HUES48 (cell line): ENCODE measurements around the gene PHACTR2.
"Not testable (repeated sequence)": the region's sequence is repeated elsewhere in the genome, so short reads cannot be mapped to it uniquely, and the experiment has no call there.

Experiments used
- H3K27ac ChIP-seq: one replicate; pipeline ENCODE4 v1.7.0; 2013; ENCODE audit warnings: low read depth, low read length, inconsistent platforms
- H3K27me3 ChIP-seq: 2 replicates; pipeline ENCODE4 v1.6.1; 2013; ENCODE audit warnings: mild to moderate bottlenecking, low read length; ENCODE audit not compliant: control insufficient read depth, insufficient read depth
- H3K36me3 ChIP-seq: 2 replicates; pipeline ENCODE4 v1.6.1; 2013; ENCODE audit warnings: low read length; ENCODE audit not compliant: control insufficient read depth, insufficient read depth
- H3K4me1 ChIP-seq: 2 replicates; pipeline ENCODE4 v1.6.1; 2013; ENCODE audit warnings: mild to moderate bottlenecking, low read length; ENCODE audit not compliant: control insufficient read depth, insufficient read depth
- H3K4me3 ChIP-seq: 2 replicates; pipeline ENCODE4 v1.5.1; 2013; ENCODE audit warnings: mild to moderate bottlenecking, low read depth, low read length
- H3K9ac ChIP-seq: 2 replicates; pipeline ENCODE4 v1.6.1; 2013; ENCODE audit warnings: mild to moderate bottlenecking, low read depth, low read length, moderate library complexity
- H3K9me3 ChIP-seq: 2 replicates; pipeline ENCODE4 v1.6.1; 2013; ENCODE audit warnings: low read length; ENCODE audit not compliant: control insufficient read depth, insufficient read depth

PHACTR2 gene

DNA sequence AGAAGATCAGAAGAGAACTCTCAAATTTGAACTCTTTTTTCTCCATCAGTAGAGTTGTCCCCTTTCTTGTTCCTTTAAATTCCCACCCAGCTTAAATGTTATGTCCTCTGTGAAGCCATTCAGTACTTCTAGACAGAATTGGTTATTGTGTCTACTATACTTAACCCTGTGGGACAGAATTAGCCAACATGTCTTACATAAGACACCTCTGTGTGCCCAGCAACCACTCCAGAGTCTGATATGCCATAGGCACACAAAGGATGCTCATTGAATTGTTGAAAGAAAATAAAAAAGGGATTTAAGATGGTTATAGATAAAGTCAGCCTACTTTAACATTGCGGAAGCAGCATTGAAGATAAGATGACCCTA, 88.4 kb downstream of the PHACTR2 start:
- Histone ChIP-seq H3K27me3 (no peaks in the 10 kb centered on the region), H3K36me3 (peaks cover 74% of the 10 kb centered on the region), H3K9me3 (no peaks in the 10 kb centered on the region), H3K4me1 (no peaks in the 10 kb centered on the region), H3K27ac (no peak overlapping the region), H3K9ac (no peak overlapping the region), H3K4me3 (no peak overlapping the region)

DNA sequence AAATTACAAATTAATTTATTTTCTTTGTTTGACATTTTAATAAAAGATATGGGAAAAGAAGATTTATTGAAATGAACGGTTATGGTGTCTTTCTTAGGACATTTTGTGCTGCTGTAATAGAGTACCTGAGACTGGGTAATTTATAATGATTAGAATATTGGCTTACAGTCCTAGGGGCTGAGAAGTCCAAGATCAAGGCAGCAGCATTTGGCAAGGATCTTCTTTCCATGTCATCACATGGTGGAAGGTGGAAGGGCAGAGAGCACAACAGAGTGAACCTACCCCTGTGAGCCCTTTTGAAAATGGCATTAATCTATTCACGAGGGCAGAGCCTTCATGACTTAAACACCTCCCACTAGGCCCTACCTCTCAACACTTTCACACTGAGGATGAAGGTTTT, 89.7 kb downstream of the PHACTR2 start:
- H3K36me3 ChIP-seq, result peaks cover 76% of the 10 kb centered on the region
- H3K27me3 ChIP-seq, result no peaks in the 10 kb centered on the region
- H3K9me3 ChIP-seq, result no peaks in the 10 kb centered on the region
- H3K4me3 ChIP-seq, result no peak overlapping the region
- H3K27ac ChIP-seq, result no peak overlapping the region
- no peak overlapping the region for H3K9ac ChIP-seq
- H3K4me1 ChIP-seq, result no peaks in the 10 kb centered on the region

DNA sequence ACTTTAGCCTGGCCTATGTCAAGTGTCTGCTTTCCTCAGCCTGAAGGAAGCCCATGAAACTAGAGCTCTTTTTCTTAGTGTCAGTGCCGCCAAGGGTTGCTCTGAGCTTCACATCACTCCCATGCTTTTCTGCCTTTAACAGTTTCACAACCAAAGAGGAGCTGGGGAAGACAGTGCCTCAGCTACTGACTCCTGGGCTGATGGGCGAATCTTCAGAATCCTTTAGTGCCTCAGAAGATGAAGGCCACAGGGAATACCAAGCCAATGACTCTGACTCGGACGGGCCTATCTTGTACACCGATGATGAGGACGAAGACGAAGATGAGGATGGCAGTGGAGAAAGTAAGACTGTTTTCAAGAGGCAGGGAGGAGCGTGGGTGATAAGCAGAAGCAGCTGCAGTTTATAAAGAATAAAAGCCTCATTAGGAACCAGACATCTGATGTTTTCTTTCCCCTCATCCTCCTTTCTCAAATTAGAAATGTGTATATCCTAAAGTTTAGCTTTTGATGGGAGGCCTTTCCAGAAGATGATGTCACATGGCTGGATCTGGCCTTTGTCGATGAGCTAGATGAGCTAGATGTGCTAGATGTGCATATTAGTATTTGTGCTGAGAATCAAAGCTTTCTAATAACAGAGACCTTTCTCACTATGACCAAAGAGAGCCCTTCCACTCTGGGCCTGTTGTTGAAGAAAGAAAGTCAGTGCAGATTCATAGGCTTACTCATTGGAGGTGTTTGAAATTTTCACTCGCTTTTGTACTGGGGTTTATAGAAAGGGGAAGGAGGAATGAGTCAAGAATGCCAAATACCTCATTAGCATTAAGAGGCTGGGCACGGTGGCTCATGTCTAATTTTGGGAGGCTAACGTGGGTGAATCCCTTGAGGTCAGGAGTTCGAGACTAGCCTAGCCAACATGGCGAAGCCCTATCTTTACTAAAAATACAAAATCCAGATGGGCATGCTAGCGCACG, 94.6 kb downstream of the PHACTR2 start:
- Histone ChIP-seq H3K4me1 (no peaks in the 10 kb centered on the region), H3K9me3 (no peaks in the 10 kb centered on the region), H3K4me3 (no peak overlapping the region), H3K9ac (no peak overlapping the region), H3K36me3 (peaks cover 85% of the 10 kb centered on the region), H3K27ac (no peak overlapping the region), H3K27me3 (no peaks in the 10 kb centered on the region)

DNA sequence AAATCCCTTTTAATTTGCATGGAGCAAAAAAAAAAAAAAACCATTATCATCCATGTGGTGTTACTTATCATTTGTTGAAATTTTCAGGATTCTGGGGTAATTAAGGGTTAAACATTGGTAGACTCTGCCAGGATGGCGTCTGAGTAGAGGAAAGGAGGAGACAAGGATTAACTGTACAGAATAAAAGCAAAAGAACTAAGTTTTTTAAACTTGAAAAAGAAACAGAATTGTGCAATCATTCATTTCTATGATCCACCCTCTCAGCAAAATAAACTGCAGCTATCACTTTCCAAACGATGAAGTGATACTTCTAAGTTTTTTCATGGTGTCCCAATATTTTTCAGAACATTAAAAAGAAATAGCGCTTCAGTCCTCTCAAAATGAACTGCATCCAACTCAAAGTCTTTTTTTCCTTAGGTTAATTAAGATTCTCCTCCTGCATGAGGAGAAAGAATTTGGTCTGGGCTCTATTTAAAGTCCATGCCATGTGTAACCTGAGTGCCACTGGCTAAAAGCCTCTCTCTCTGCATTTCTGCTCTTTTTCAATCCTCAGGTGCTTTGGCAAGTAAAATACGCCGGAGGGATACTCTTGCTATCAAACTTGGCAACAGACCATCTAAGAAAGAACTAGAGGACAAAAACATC, 95.9 kb downstream of the PHACTR2 start:
- H3K4me1 ChIP-seq, result no peaks in the 10 kb centered on the region
- H3K9me3 ChIP-seq, result no peaks in the 10 kb centered on the region
- H3K36me3 ChIP-seq, result peaks cover 86% of the 10 kb centered on the region
- H3K4me3 ChIP-seq, result no peak overlapping the region
- no peaks in the 10 kb centered on the region for H3K27me3 ChIP-seq
- no peak overlapping the region for H3K9ac ChIP-seq
- peak overlapping the region; percentile 22 for H3K27ac ChIP-seq

DNA sequence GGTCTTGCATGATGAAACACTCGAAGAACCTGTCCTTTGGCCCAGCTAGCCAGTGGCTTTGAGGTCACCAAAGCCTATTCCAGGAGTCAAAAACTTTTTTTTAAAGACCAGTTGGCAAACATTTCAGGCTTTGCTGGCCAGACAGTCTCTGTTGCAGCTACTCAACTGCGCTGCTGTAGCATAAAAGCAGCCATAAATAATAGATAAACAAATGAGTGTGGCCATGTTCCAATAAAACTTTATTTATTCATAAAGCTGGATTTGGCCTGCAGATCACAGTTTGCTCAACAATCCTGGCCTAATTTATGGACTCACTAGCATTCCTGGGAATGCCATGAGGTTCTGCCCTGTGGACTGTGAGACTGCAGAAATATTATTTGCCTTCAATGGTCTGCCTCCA, 96.6 kb downstream of the PHACTR2 start:
- Histone ChIP-seq H3K27ac (no peak overlapping the region), H3K9me3 (no peaks in the 10 kb centered on the region), H3K9ac (no peak overlapping the region), H3K4me1 (no peaks in the 10 kb centered on the region), H3K4me3 (no peak overlapping the region), H3K36me3 (peaks cover 85% of the 10 kb centered on the region), H3K27me3 (no peaks in the 10 kb centered on the region)

DNA sequence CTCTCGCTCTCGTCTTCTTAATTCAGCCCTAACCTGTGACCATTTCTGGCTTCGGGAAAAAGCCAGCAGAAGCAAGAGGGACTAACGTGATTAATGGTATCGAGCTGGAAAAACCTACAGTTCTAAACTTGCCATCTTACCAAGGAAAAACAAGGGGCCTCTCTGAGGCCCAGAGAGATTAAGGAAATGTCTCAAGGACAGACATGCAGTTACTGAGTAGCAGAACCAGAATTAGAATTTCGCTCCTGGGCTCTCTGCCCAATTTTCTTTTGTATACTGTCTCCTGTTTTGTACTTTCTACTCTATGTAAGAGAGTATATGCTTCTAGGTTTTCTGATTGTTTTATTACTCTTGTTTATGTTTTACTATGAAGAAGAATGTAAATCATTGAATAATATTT, 97.6 kb downstream of the PHACTR2 start:
- Histone ChIP-seq H3K36me3 (peaks cover 82% of the 10 kb centered on the region), H3K27me3 (no peaks in the 10 kb centered on the region), H3K4me3 (no peak overlapping the region), H3K9ac (no peak overlapping the region), H3K4me1 (no peaks in the 10 kb centered on the region), H3K9me3 (no peaks in the 10 kb centered on the region), H3K27ac (no peak overlapping the region)

DNA sequence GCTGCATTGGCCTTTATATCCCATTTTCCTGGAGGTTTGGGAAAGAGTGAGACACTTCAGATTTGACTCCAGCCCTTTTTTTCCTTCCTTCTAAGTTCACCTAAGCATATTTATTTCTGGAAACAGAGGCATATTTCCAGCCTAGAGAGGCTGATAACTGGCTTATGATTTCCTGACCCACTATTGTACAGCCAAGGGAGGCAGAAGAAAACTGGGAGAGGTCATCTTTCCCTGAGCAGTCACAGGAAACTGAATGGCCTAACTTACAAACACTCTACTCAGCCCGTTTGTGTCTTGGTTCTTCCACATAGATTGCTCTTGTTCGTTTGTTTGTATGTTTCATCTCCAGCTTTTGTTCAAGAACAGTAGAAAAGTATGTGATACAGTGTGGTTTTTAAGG, 101.2 kb downstream of the PHACTR2 start:
- no peak overlapping the region for H3K27ac ChIP-seq
- peaks cover 83% of the 10 kb centered on the region for H3K36me3 ChIP-seq
- no peak overlapping the region for H3K9ac ChIP-seq
- peaks cover 6% of the 10 kb centered on the region; the same call in 1 of the 2 replicates for H3K9me3 ChIP-seq
- no peaks in the 10 kb centered on the region for H3K27me3 ChIP-seq
- H3K4me1 ChIP-seq, result no peaks in the 10 kb centered on the region
- H3K4me3 ChIP-seq, result no peak overlapping the region

DNA sequence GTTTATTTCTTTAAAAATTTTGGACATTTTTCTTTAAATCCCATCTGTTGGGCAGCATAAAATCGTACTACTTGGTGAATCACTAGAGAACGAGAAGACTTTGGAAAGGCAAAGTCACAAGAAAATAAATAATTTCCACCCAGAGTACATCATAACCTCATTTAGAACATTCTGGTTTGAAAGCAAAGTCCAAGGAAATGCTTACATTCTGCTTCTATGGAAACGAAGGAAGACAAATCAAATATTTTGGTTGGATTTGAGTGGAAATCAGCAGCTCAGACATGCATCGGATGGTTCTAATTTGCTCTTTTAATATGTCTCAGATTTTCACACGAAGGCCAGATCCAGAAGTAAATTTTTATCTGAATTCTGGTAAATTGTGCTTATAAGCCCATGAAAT, 104.7 kb downstream of the PHACTR2 start:
- no peak overlapping the region for H3K27ac ChIP-seq
- peaks cover 25% of the 10 kb centered on the region for H3K9me3 ChIP-seq
- H3K36me3 ChIP-seq, result peaks cover 67% of the 10 kb centered on the region

DNA sequence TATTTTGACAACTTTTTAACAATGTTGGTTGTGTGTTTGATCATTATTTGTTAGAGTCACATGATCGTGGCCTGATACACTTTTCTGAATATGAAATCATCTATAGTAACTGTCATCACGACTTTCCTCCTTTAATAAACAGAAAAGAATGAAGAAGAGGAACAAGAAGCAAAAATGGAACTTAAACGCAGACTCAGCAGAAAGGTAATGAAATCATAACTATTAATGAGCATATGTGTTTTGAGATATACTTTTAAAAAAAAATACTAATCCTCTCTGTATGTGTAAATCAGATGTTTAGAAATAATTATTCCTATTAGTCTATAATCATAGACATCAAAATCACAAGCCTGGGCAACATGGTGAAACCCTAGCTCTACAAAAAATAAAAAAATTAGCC, 105.3 kb downstream of the PHACTR2 start:
- Histone ChIP-seq H3K36me3 (peaks cover 63% of the 10 kb centered on the region), H3K27me3 (no peaks in the 10 kb centered on the region), H3K4me3 (no peak overlapping the region), H3K27ac (no peak overlapping the region), H3K9me3 (peaks cover 25% of the 10 kb centered on the region), H3K4me1 (no peaks in the 10 kb centered on the region), H3K9ac (no peak overlapping the region)

More for the DNA sequence above, 104.7 kb downstream of the PHACTR2 start:
- Histone ChIP-seq H3K9ac (no peak overlapping the region), H3K4me1 (no peaks in the 10 kb centered on the region), H3K4me3 (no peak overlapping the region), H3K27me3 (no peaks in the 10 kb centered on the region)

DNA sequence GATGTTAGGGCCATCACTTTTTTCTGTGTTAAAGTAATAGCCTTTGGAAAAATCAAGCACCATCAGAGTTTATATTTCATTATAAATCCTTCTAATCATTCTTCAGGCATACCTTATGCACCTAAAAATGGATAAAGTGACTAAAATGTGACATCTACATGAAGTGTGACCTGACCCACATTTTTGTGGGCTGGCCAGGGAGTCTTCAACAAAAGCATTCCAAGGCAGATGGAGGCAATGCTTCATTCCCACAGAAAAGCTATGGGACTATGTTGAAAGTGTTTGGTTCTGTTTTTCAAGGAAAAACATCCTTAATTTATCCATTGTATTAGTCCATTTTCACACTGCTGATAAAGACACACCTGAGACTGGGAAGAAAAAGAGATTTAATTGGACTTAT, 106.6 kb downstream of the PHACTR2 start:
- Histone ChIP-seq H3K9me3 (peaks cover 25% of the 10 kb centered on the region), H3K9ac (no peak overlapping the region), H3K4me3 (no peak overlapping the region), H3K27ac (no peak overlapping the region), H3K36me3 (peaks cover 64% of the 10 kb centered on the region), H3K4me1 (no peaks in the 10 kb centered on the region), H3K27me3 (no peaks in the 10 kb centered on the region)

DNA sequence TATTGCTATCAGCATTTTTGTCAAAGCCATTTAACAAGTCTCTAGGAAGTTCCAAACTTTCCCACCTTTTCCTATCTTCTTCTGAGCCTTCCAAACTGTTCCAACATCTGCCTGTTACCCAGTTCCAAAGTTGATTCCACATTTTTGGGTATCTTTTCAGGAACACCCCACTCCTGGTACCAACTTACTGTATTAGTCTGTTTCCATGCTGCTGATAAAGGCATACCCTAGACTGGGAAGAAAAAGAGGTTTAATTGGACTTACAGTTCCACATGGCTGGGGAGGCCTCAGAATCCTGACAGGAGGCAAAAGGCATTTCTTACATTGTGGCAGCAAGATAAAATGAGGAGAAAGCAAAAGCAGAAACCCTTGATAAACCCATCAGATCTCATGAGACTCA, 108.6 kb downstream of the PHACTR2 start:
- Histone ChIP-seq H3K9me3 (peaks cover 25% of the 10 kb centered on the region), H3K36me3 (peaks cover 67% of the 10 kb centered on the region)
- H3K9ac ChIP-seq, H3K27ac ChIP-seq, H3K4me1 ChIP-seq, H3K27me3 ChIP-seq, H3K4me3 ChIP-seq: not testable (repeated sequence)
